T1000 (cell line): ENCODE data around the gene GOLPH3L.
A peak's percentile ranks its signal among the peaks of the same experiment; 100 is the strongest.
"Not testable (repeated sequence)": the region's sequence is repeated elsewhere in the genome, so short reads cannot be mapped to it uniquely, and the experiment has no call there.

ENCODE experiments used
- DNase-seq: peaks from one replicate; lab custom pipeline; 2025; ENCODE audit warnings: mixed read lengths; lab: John Stamatoyannopoulos, UW

Gene GOLPH3L

GRCh38 chr1:150657064-150657463 is 39.9 kb downstream of the GOLPH3L start:
- DNase-seq = not testable (repeated sequence)

- DNase-seq = not testable (repeated sequence)
These were observed 42.3 kb downstream of the GOLPH3L start for GRCh38 chr1:150654635-150655034.

GRCh38 chr1:150650193-150650592 is 46.8 kb downstream of the GOLPH3L start:
- DNase-seq = no peak

- DNase-seq = no peak
These were observed 47.4 kb downstream of the GOLPH3L start for GRCh38 chr1:150649441-150650075.

- no peak for DNase-seq
These were observed 54.7 kb downstream of the GOLPH3L start for GRCh38 chr1:150642296-150642695.

- DNase-seq = not testable (repeated sequence)
These were observed 55.7 kb downstream of the GOLPH3L start for GRCh38 chr1:150641126-150641815.

GRCh38 chr1:150638430-150638829 is 58.5 kb downstream of the GOLPH3L start:
- not testable (repeated sequence) for DNase-seq

- DNase-seq = not testable (repeated sequence)
These were observed 61.9 kb downstream of the GOLPH3L start for GRCh38 chr1:150634839-150635622.

- DNase-seq = peak; percentile 96
These were observed 67.6 kb downstream of the GOLPH3L start, which contains the start of gene ENSA for GRCh38 chr1:150629115-150629928. TSS of gene ENSA (minus strand) at chr1:150629612. CDS start at chr1:150629470, 142 bp downstream.

- no peak for DNase-seq
These were observed 68.2 kb downstream of the GOLPH3L start for GRCh38 chr1:150628766-150629114.

GRCh38 chr1:150627826-150628410 is 69.0 kb downstream of the GOLPH3L start:
- DNase-seq = no peak

GRCh38 chr1:150626150-150626549 is 70.8 kb downstream of the GOLPH3L start:
- no peak for DNase-seq

- DNase-seq = not testable (repeated sequence)
These were observed 72.4 kb downstream of the GOLPH3L start for GRCh38 chr1:150624546-150624945.

GRCh38 chr1:150624134-150624533 is 72.8 kb downstream of the GOLPH3L start:
- not testable (repeated sequence) for DNase-seq

- no peak for DNase-seq
These were observed 74.5 kb downstream of the GOLPH3L start for GRCh38 chr1:150622303-150622975.

GRCh38 chr1:150621497-150622302 is 75.3 kb downstream of the GOLPH3L start:
- no peak for DNase-seq

- no peak for DNase-seq
These were observed 76.0 kb downstream of the GOLPH3L start for GRCh38 chr1:150620919-150621318.

- DNase-seq = peak; percentile 36
These were observed 77.1 kb downstream of the GOLPH3L start for GRCh38 chr1:150619576-150620509.
